ENCODE measurements around the gene MT1H.
"Not testable (repeated sequence)": the region's sequence is repeated elsewhere in the genome, so short reads cannot be mapped to it uniquely, and the experiment has no call there.

Gene MT1H

DNA sequence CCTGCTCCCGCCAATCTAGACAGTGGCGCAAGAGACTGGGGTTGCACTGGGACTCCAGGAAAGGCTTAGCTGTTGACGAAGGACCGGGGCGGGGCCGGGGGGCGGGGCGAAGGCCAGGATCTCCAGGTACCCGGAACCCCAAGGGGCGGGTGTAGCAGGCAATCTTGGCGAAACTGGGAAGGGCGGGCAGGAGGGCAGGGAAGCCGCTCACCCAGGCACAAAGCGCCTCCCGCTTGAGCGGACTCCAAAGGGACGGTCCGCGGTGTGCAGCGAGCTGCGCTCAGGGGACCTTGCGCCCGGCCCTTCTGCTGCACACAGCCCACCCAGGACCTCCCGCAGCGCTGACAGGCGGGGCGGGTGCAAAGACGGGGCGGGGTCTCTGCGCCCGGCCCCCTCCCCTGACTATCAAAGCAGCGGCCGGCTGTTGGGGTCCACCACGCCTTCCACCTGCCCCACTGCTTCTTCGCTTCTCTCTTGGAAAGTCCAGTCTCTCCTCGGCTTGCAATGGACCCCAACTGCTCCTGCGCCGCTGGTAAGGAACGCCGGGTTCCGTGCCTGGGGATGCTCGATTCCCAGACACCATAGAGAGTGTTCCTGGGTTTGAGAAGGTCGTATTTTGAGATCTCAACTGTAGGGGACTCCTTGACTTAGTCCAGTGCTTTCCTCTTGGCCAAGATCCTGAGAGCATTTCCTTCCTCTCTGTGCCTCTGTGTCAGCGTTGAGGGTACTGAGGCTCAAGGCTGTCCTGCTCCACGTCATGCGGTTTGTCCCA is 11.9 kb upstream of the MT1H start, which contains the start of gene MT1F:
Gene MT1F (plus strand): TSS at position 405 of the 772 bp plus-strand sequence. CDS start 100 bp downstream, at position 505.
- peak within 1 kb of the TSS; percentile 50 for H3K4me3 ChIP-seq (ENCODE audit: low read length)
- DNase-seq (ENCODE audit: low read depth), result no peak
- TF ChIP-seq, protein P1, sequence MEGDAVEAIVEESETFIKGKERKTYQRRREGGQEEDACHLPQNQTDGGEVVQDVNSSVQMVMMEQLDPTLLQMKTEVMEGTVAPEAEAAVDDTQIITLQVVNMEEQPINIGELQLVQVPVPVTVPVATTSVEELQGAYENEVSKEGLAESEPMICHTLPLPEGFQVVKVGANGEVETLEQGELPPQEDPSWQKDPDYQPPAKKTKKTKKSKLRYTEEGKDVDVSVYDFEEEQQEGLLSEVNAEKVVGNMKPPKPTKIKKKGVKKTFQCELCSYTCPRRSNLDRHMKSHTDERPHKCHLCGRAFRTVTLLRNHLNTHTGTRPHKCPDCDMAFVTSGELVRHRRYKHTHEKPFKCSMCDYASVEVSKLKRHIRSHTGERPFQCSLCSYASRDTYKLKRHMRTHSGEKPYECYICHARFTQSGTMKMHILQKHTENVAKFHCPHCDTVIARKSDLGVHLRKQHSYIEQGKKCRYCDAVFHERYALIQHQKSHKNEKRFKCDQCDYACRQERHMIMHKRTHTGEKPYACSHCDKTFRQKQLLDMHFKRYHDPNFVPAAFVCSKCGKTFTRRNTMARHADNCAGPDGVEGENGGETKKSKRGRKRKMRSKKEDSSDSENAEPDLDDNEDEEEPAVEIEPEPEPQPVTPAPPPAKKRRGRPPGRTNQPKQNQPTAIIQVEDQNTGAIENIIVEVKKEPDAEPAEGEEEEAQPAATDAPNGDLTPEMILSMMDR (conservative IDR thresholded peaks at IDR 0.05; ENCODE audit: low read length), result no peak

GRCh38 chr16:56658327-56658875 is 11.2 kb upstream of the MT1H start:
- DNase-seq (ENCODE audit: low read depth), result no peak
- TF ChIP-seq, protein P1 (conservative IDR thresholded peaks at IDR 0.05; ENCODE audit: low read length), result no peak
- peak overlapping the region; percentile 50 for H3K4me3 ChIP-seq (ENCODE audit: low read length)

DNA sequence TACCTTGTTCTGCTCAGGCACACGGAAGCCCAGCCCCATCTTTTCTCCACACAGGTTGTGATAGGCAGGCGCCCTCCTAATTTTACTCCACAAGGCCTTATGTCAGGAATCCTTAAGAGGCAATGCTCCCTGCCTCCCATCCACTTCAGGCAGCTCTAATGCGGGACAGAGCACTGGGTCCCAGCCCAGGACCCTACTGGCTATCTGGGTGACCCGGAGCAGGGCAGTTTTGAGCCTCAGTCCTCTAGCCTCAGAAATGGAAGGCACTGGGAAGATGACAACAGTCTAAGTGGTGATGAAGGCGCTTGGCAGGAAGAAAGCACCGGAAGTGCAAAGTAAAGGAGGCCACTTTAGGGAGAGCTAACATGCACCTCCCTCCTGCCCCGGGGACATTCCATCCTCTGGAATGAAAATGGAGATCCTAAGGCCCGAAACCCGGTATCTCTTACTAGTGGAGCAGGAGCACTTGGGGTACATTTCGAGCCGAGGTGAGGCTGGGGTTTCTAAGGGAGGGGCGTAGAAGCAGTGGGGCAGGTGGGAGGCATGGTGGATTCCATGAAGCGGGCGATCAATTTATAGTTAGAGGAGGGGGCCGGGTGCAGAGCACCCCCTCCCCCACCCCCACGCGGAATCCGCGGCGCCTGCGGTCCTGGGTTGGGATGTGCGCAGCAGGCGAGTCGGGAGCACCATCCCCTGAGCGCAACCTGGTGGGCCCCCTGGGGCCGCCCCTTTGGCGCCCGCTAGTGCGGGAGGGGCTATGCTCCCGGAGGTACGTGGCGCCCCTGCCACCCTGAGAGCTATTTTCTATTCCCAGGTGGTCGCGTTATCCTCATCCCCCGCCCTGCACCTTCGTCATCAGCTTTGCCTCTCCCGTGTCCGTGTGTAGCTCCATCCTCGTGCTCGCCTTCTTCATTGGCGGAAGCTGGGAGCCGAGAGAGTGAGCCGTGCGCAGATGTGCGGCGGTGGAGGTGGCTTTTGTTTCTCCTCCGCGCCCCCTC is 7.0 kb upstream of the MT1H start:
- no peak overlapping the region for H3K4me3 ChIP-seq (ENCODE audit: low read length)
- no peak for DNase-seq (ENCODE audit: low read depth)
- TF ChIP-seq, protein P1 (conservative IDR thresholded peaks at IDR 0.05; ENCODE audit: low read length), result no peak

DNA sequence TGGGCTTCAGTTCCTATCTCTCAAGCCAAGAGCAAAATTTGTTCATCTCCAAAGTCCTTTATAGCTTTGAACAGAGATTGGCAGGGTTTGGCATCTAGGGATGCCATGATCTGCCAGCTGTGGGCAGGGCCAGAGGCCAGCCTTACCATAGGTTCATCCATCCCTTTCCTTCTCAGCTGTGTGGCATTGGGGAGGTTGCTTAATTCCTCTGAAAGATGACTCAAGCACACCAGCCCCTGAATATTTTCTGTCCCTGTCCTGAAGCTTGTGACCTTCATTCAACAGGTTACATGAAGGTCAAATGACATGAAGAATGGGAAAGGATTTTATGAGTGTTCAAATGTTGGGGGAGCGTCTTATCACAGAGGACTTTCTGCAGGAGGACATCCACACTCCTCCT is 5.1 kb upstream of the MT1H start:
- TF ChIP-seq, protein P1 (conservative IDR thresholded peaks at IDR 0.05; ENCODE audit: low read length), result no peak
- no peak for DNase-seq (ENCODE audit: low read depth)
- no peak overlapping the region for H3K4me3 ChIP-seq (ENCODE audit: low read length)

- not testable (repeated sequence) for H3K4me3 ChIP-seq (ENCODE audit: low read length); DNase-seq (ENCODE audit: low read depth)
Measured at GRCh38 chr16:56665286-56666261, 4.0 kb upstream of the MT1H start.

DNA sequence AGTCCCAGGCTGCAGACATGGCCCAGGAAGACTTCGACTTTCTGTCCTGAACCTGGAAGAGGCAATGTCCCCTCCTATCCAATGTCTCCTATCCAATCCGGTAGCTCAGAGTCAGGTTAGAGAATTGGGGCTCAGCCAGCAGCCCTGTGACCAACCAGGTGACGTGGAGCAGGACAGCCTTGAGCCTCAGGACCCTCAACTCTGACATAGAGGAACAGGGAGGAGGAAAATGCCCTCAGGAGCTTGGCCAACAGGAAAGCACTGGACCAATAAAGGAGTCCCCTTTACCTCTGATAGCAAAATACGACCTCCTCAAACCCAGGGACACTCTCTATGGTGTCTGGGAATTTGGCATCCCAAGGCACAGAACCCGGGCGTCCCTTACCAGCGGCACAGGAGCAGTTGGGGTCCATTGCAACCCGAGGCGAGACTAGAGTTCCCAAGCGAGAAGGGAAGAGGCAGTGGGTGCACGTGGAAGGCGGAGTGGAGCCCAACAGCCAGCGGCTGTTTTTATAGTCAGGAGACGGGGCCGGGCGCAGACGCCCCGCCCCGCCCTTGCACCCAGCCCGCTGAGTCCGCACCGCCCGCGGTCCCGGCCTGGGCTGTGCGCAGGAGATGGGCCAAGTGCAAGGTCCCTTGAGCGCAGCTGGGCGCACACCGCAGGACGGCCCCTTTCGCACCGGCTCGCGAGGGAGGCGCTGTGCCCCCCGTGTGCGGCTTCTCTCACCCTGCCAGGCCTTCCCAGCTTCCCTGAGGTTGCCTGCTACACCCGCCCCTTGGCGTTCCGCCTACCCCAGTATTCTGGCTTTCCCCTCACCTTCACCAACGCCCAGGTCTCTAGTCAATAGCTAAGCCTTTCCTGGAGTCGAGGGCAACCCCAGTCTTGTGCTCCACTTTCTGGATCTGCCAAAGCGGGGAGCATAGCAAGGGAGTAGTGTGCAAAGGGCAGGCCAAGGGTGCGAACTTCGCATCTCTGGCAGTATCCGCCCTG is 1.7 kb upstream of the MT1H start, which contains the start of gene MT1G:
Gene MT1G (minus strand): TSS at position 485 of the 991 bp plus-strand sequence. CDS start 72 bp downstream, at position 413.
- DNase-seq (ENCODE audit: low read depth), result no peak
- TF ChIP-seq, protein P1 (conservative IDR thresholded peaks at IDR 0.05; ENCODE audit: low read length), result no peak
- no peak within 1 kb of the TSS for H3K4me3 ChIP-seq (ENCODE audit: low read length)
